SU-DHL-6 (cell line): Measurements from ENCODE around the gene CLK2.

Source experiments
- EZH2phosphoT487 ChIP-seq: fragments of 200-600 bp; sonication (generic), shearing (Covaris generic); conservative IDR thresholded peaks from 2 replicates; pipeline ENCODE4 v1.6.1; 2018; ENCODE audit warnings: mild to moderate bottlenecking, antibody characterized with exemption, low read length, moderate library complexity, mixed read lengths
- TF ChIP-seq, protein P1 (sequence below): fragments of 200-600 bp; sonication (generic); IDR thresholded peaks from one replicate; pipeline ENCODE4 v1.5.1; 2017; ENCODE audit warnings: antibody characterized with exemption, mild to moderate bottlenecking, low read length, moderate library complexity; ENCODE audit not compliant: insufficient read depth, poor library complexity, severe bottlenecking

- TF ChIP-seq, protein P1, sequence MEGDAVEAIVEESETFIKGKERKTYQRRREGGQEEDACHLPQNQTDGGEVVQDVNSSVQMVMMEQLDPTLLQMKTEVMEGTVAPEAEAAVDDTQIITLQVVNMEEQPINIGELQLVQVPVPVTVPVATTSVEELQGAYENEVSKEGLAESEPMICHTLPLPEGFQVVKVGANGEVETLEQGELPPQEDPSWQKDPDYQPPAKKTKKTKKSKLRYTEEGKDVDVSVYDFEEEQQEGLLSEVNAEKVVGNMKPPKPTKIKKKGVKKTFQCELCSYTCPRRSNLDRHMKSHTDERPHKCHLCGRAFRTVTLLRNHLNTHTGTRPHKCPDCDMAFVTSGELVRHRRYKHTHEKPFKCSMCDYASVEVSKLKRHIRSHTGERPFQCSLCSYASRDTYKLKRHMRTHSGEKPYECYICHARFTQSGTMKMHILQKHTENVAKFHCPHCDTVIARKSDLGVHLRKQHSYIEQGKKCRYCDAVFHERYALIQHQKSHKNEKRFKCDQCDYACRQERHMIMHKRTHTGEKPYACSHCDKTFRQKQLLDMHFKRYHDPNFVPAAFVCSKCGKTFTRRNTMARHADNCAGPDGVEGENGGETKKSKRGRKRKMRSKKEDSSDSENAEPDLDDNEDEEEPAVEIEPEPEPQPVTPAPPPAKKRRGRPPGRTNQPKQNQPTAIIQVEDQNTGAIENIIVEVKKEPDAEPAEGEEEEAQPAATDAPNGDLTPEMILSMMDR, result no peak
- no peak for TF ChIP-seq EZH2phosphoT487
These were observed 31.5 kb downstream of the CLK2 start for GRCh38 chr1:155241841-155242264.
